NCI-H526 treated with DMSO at 0.1 percent for 48 hours (cell line): ENCODE results near the gene PAPLN.
A peak's percentile ranks its signal among the peaks of the same experiment; 100 is the strongest.
"Not testable (repeated sequence)": the region's sequence is repeated elsewhere in the genome, so short reads cannot be mapped to it uniquely, and the experiment has no call there.

Experiments used
- DNase-seq: peaks from one replicate; lab custom pipeline; 2025; lab: John Stamatoyannopoulos, UW

The PAPLN gene

DNA sequence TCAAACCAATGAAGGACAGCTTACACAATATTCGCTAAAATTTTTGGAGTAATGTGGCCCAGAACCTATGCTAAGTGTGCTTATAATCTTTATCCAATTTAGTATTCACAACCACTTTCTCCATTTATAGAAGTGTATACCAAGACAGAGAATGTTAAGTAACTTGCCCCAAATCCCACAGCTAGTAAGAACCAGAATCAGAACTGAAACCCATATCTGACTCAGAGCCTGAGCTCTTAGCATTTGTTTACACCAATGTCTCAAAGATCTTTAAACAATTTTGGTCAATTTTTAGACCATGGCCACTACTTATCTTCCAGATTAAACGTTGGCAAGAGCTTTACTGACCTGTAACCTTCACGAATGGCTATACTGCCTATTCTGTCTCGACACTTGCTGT is 53.0 kb downstream of the PAPLN start:
- no peak for DNase-seq

DNA sequence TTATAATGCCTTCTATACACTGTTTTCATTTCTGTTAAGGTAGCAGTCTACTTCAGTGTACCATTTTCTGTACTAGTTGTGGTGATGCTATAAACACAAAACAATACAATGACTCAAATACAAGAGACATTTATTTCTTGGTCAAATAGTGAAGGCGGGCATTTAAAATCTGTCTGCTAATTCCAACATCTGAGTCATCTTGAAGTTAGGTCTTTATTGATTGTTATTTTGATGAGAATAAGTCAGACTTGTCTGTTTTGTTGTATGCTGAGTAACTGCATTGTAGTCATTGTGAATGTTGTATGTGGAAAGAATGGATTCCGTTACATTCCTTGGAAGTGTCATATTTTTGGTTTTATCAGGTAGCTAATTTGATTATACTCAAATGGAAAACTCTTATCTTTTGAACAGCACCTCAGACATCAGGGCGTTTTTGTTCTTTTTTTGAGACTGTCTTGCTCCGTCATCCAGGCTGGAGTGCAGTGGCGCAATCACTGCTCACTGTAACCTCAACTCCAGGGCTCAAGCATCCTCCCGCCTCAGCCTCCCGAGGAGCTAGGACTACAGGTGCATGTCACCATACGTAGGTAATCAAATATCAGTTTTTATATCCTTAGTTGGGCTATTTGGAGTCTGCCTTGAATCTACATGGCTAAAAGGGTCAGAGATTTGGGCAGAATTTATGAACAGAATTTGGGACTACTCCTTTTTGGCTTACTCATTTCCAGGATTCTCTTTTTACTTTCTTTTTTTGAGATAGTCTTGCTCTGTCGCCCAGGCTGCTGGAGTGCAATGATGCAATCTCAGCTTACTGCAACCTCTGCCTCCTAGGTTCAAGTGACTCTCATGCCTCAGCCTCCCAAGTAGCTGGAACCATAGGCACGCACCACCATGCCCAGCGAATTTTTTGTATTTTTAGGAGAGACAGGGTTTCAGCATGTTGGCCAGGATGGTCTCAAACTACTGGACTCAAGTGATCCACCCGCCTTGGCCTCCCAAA is 56.8 kb downstream of the PAPLN start:
- DNase-seq, result no peak

DNA sequence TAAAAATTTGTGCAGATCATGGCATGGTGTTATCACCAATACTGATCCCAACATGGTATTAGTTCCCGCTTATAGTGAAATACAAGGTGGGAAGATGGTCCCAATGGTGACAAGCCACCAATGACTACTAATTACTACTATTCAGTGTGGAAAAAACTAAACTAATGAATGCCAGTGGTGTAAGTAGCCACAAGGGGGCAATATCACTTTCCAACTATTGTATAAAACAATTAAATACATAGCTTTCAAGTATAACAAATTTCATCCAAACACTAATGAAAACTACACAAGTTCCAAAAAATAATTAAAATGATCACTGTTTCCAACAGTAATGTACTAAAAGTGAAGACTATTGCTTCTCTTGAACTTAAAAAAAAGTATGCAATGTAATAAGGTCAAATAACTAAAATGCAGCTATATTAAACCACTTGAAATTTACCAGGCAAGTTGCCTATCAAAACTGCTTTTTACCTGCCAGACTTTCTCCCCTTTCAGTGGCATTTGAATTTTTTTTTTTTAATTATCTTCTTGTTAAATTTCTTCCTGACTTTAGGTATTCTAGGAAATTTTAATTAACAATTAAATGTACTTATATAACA is 58.0 kb downstream of the PAPLN start:
- DNase-seq, result peak; percentile 45

DNA sequence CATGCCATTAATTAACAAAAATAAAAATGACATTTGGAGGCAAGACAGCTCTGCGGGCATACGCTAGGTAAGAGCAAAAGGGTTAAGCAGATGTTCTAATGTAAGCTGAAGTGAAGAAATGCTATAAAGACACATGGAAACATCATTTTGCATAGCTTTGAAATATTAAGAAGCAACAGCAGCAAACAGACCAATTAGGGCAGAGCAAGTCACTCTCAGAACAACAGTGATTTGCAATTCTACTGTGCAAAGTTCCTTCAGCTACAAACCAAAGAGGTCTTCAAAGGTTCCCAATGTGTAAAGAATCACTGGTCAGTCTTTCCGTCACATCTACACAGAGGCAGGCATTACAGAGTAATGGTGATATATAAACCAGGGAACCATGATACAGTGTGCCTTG is 68.2 kb downstream of the PAPLN start:
- no peak for DNase-seq

DNA sequence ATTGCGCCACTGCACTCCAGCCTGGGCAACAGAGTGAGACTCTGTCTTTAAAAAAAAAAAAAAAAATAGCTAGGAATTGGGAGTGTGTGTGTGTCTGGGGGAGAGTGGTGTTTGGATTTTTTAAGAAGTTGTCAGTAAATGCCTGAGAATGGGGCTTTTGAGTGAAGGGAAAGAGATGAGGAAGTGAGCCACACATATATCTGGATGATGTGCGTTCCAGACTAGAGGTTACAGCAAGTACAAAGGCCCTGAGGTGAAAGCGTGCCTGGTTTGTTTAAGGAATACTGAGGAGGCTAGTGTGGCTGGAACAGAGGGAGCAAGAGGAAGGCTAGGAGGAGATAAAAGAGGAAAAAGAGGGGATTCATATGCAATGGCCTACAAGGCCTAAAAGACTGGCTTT is 70.0 kb downstream of the PAPLN start:
- DNase-seq, result no peak

DNA sequence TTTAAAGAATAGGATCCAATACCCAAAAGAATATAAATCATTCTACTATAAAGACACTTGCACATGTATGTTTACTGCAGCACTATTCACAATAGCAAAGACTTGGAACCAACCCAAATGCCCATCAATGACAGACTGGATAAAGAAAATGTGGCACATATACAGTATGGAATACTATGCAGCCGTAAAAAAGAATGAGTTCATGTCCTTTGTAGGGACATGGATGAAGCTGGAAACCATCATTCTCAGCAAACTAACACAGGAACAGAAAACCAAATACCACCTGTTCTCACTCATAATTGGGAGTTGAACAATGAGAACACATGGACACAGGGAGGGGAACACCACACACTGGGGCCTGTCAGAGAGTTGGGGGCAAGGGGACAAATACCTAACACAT is 71.9 kb downstream of the PAPLN start:
- not testable (repeated sequence) for DNase-seq

DNA sequence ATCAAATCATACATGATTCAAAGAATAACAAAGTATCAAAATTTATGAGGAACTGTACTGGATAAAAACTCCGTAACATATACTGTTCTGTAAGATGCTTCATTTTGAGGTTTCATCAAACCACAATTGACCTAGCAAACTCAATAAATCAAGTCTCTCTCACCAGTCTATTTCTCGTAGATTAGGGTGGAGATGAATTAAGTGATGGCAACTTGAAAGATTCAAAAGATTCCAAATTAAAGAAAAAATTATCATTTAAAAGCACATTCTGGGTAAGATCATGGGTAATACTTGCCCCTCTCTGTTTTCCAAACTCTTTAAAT is 74.4 kb downstream of the PAPLN start:
- no peak for DNase-seq

DNA sequence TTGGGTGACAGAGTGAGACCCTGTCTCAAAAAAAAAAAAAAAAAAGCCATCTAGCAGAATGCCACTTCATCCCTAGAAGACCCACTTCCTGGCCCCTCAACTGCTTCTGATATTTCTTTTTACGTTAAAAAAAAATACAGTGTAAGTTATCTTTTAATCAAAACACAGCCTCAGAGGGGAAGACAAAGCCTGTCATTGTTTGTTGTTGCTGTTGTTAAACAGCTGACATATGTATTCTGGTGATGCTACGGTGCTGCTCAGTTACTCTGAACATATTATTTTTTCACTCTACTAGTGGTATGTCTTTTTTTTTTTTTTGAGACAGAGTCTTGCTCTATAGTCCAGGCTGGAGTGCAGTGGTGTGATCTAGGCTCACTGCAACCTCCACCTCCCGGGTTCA is 75.4 kb downstream of the PAPLN start:
- DNase-seq, result no peak

DNA sequence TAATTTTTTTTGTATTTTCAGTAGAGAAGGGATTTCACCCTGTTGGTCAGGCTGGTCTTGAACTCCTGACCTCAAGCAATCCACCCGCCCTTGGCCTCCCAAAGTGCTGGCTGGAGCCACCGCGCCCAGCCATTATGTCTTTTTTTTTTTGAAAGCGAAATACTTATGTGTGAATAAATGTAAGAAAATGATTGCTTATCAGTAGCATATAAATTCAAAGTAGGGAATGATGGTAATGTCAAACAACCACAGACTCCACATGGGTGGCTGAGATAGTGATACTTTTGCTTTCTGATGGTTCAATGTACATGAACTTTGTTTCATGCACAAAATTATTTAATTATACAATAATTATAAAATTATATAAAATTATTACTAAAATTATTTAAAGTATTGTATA is 75.8 kb downstream of the PAPLN start:
- no peak for DNase-seq

DNA sequence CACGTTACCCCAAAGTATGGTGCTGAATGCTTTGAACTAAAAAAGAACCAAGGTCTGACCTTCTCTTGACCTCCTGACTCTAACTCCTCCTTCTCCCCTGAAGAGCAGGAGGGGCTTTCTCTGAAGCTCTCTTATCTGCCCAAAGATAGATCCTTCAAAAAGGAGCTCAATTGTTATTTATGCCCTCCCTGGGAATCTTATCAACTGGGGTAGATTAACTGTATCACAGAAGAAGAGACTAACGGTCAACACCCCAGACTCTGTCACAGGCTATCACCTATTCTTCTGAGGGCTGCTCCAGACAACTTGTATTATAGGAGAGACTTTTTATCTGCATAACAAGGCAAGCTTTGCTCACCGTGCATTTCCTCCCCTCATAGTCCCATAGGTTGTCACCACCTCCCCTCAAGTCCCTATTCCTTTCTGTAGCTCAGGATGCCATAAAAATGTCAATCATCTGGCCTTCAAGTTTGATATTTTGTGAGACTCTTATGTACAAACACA is 86.6 kb downstream of the PAPLN start:
- no peak for DNase-seq
